ENCODE results near the gene SNX12. TPM values are rescaled to one million over a fixed set of nuclear protein-coding genes. Genes with fewer than 3 reads are reported as not detected.
"Not testable (repeated sequence)": the region's sequence is repeated elsewhere in the genome, so short reads cannot be mapped to it uniquely, and the experiment has no call there.

The SNX12 gene
- total RNA-seq, 4 donors from 2014 or later, result 41.6 to 52.2 (median 43.1) TPM

DNA sequence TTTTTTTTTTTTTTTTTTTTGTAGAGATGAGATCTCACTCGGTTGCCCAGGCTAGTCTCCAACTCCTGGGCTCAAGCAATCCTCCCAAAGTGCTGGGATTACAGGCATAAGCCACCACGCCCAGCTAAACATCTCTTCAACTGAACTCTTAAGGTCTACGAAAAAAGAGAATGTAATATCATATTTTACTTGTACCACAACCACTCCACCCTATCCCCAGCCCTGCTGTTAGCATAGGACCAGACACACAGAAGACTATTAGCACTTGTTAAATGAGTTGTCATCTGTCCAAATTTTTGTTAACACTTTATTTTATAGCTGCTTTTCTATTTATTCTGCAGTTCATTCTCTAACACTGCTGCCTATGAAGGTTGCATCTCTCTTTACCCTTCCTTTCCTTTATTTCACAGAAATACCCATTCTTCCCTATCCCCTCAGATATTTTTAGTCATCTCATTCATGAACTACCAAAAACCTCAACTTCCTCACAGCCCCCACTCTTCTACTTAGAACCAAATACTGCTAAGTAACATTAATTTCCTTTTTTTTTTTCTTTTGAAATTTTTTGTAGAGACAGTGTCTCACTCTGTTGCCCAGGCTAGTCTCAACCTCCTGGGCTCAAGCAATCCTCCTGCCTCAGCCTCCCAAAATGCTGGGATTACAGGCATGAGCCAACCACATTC lies 10.1 kb downstream of the SNX12 start:
- H3K36me3 ChIP-seq, result peaks cover 0 to 24% (median 0%) of the 10 kb centered on the region in 3 donors
- TF ChIP-seq POLR2A (IDR thresholded peaks at IDR 0.05), result no peak
- TF ChIP-seq, protein P1, sequence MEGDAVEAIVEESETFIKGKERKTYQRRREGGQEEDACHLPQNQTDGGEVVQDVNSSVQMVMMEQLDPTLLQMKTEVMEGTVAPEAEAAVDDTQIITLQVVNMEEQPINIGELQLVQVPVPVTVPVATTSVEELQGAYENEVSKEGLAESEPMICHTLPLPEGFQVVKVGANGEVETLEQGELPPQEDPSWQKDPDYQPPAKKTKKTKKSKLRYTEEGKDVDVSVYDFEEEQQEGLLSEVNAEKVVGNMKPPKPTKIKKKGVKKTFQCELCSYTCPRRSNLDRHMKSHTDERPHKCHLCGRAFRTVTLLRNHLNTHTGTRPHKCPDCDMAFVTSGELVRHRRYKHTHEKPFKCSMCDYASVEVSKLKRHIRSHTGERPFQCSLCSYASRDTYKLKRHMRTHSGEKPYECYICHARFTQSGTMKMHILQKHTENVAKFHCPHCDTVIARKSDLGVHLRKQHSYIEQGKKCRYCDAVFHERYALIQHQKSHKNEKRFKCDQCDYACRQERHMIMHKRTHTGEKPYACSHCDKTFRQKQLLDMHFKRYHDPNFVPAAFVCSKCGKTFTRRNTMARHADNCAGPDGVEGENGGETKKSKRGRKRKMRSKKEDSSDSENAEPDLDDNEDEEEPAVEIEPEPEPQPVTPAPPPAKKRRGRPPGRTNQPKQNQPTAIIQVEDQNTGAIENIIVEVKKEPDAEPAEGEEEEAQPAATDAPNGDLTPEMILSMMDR (IDR thresholded peaks at IDR 0.05), result no peak
- no peak for TF ChIP-seq EP300 (IDR thresholded peaks at IDR 0.05)
- H3K27ac ChIP-seq, result no peak overlapping the region
- H3K4me3 ChIP-seq, result no peak overlapping the region
- H3K27me3 ChIP-seq, result peaks cover 0 to 8% of the 10 kb centered on the region in 2 donors
- WGBS, 2 donors, result 64 to 88% methylated on average over 3 of the region's 3 CpGs
- H3K4me1 ChIP-seq, result peaks cover 0 to 6% (median 3%) of the 10 kb centered on the region in 4 donors
- no peaks in the 10 kb centered on the region for H3K9me3 ChIP-seq
- DNase-seq (ENCODE audit: low spot score in 2 of 2), result no peak

DNA sequence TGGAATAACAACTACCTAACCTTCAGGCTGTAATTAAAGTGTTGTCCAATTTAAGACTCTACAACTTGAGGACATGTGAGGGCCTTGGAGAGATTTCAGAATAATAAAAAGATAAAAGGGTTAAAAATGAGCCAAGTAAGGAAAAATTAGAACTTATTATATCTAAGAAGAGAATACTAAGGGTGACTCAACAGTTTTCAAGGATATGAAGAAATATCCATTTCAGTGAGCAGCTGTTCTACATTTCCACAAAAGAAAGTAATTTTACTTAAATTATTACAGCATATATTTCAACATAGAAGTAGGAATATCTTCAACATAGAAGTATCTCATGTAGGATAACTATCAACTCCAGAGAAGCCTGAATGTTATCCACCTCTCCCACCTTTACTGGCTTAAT lies 11.3 kb downstream of the SNX12 start:
- Histone ChIP-seq H3K4me1 (peaks cover 0 to 6% (median 3%) of the 10 kb centered on the region in 4 donors), H3K4me3 (no peak overlapping the region), H3K27ac (no peak overlapping the region), H3K9me3 (no peaks in the 10 kb centered on the region), H3K36me3 (peaks cover 0 to 22% (median 0%) of the 10 kb centered on the region in 3 donors), H3K27me3 (peaks cover 0 to 8% of the 10 kb centered on the region in 2 donors)
- TF ChIP-seq POLR2A (IDR thresholded peaks at IDR 0.05), result no peak
- DNase-seq (ENCODE audit: low spot score in 2 of 2), result no peak

DNA sequence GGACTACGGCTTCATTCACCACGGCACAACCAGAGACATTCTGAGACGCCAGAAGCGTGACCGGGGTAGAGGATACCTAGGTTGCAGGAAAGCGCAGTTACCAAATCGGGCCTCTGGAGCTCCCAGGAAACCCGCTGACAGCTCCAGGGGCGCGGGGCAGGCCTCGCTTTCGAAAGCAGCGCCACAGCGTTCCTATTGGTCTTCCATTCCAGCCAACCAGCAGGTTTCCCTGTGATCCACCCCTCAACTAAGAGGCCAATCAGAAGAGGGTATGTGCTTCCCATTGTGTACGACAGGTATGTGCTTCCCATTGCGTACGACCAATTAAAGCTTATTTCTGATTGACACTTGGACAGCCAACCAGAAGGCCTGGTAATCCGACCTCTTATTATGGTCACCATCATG lies 14.9 kb downstream of the SNX12 start:
- TF ChIP-seq EP300 (IDR thresholded peaks at IDR 0.05), result no peak
- TF ChIP-seq, protein P1 (IDR thresholded peaks at IDR 0.05), result no peak
- TF ChIP-seq POLR2A (IDR thresholded peaks at IDR 0.05), result no peak
- Histone ChIP-seq H3K4me1 (no peaks in the 10 kb centered on the region), H3K36me3 (no peaks in the 10 kb centered on the region), H3K4me3 (no peak overlapping the region), H3K9me3 (no peaks in the 10 kb centered on the region), H3K27ac (no peak overlapping the region), H3K27me3 (no peaks in the 10 kb centered on the region)
- WGBS, 2 donors, result 54 to 64% methylated on average over 11 to 18 of the region's 18 CpGs
- no peak for DNase-seq (ENCODE audit: low spot score in 2 of 2)

DNA sequence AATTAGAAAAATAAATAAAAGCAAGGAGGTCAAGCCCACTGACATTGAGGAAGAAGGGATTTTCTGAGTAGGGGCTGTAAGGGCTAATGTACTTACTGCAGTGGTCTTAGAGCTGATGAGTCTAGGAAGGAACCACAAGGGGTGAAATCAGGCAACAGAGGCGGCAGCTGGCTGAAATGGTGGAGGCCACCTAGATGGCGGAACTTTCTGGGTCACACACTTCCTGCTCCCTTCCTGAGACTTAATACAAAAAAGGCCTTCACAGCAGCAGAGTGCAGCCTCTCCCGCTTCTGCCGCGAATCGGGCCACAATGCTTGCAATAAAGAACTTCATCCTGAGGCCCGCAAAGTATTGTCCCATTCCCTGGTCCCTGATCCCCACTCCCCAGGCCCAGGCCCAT lies 15.4 kb downstream of the SNX12 start:
- Histone ChIP-seq H3K4me1 (no peaks in the 10 kb centered on the region), H3K36me3 (no peaks in the 10 kb centered on the region), H3K4me3 (no peak overlapping the region), H3K9me3 (no peaks in the 10 kb centered on the region), H3K27me3 (no peaks in the 10 kb centered on the region), H3K27ac (no peak overlapping the region)
- no peak for TF ChIP-seq EP300 (IDR thresholded peaks at IDR 0.05)
- TF ChIP-seq POLR2A (IDR thresholded peaks at IDR 0.05), result no peak
- TF ChIP-seq, protein P1 (IDR thresholded peaks at IDR 0.05), result no peak
- no peak for DNase-seq (ENCODE audit: low spot score in 2 of 2)
- WGBS, 2 donors, result 51 to 73% methylated on average over 2 to 7 of the region's 7 CpGs

DNA sequence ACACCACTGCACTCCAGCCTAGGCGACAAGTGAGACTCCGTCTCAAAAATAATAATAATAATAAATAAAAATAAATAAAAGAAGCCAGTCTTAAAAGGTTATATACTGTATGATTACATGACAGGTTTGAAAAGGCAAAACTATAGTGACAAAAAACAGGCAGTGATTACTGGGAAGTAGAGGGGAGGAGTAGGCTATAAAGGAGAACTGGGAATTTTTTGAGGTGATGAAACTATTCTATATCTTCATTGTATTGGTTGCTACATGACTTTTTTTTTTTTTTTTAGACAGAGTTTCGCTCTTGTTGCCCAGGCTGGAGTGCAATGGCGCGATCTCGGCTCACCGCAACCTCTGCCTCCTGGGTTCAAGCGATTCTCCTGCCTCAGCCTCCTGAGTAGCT lies 20.2 kb downstream of the SNX12 start:
- not testable (repeated sequence) for DNase-seq (ENCODE audit: low spot score in 2 of 2); H3K9me3 ChIP-seq; H3K4me1 ChIP-seq; H3K4me3 ChIP-seq; H3K27ac ChIP-seq; H3K27me3 ChIP-seq; H3K36me3 ChIP-seq
- WGBS, 2 donors, result 90 to 91% methylated on average over 8 of the region's 8 CpGs

DNA sequence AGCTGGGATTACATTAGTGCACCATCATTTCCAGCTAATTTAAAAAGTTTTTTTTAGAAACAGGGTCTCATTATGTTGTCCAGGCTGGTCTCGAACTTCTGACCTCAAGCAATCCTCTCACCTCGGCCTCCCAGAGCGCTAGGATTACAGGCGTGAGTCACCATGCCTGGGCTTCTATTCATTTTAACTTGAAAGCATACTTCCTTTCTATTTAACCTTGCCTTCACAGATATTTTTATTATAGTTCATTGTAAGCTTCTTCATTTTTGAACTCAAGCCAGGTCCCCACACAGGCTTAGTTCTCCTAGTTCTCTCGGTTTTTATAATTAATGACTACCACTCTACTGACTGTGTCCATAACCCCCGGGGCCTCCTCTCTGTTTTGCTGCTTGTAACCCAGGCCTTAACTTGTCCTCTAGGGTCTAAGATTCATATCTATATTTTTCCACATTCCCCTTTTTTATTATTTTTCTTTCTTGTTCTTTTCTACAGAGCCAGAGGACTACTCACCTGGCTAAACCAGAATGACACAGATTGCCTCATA lies 50.7 kb downstream of the SNX12 start:
- DNase-seq (ENCODE audit: low spot score in 2 of 2), result no peak
- H3K9me3 ChIP-seq, result no peaks in the 10 kb centered on the region
- no peaks in the 10 kb centered on the region for H3K4me1 ChIP-seq
- 43 to 55% methylated on average over 6 of the region's 6 CpGs for WGBS, 2 donors
- H3K4me3 ChIP-seq, result no peak overlapping the region
- no peaks in the 10 kb centered on the region for H3K36me3 ChIP-seq
- H3K27me3 ChIP-seq, result no peaks in the 10 kb centered on the region
- no peak overlapping the region for H3K27ac ChIP-seq
- TF ChIP-seq EP300 (IDR thresholded peaks at IDR 0.05), result no peak
- TF ChIP-seq, protein P1 (IDR thresholded peaks at IDR 0.05), result no peak

Small RNA genes within 50 kb of the gene (small RNA-seq; reads per million reads assigned to genes)
- gene CXorf65 (not detected), gene RNU1-56P (not detected)

Other genes starting within 250 kb of the SNX12 start
- gene TEX11, start 159.6 kb downstream of the SNX12 start, total RNA-seq, result not detected
- under 1 TPM in 1 of 4 donors, not detected in 3; 0.21 TPM for gene SLC7A3, start 137.2 kb downstream of the SNX12 start, total RNA-seq
- gene FOXO4, start 27.5 kb upstream of the SNX12 start, total RNA-seq, result 10 to 100 TPM; 18.9 to 35.4 (median 30.5) TPM
- not detected for gene CXorf65, start 38.4 kb upstream of the SNX12 start, total RNA-seq
- 10 to 100 TPM in 1 of 4 donors, 1 to 10 TPM in 3; 4.6 to 12.2 (median 5.5) TPM for gene IL2RG, start 43.2 kb upstream of the SNX12 start, total RNA-seq
- gene MED12, start 50.3 kb upstream of the SNX12 start, total RNA-seq, result 10 to 100 TPM; 30.8 to 65.8 (median 48.3) TPM
- 10 to 100 TPM; 10.4 to 19.2 (median 10.8) TPM for gene NLGN3, start 76.5 kb upstream of the SNX12 start, total RNA-seq
- gene GJB1, start 154.9 kb upstream of the SNX12 start, total RNA-seq, result 10 to 100 TPM in 3 of 4 donors, 1 to 10 TPM in 1; 5.1 to 22.5 (median 16.3) TPM
- gene ZMYM3, start 185.8 kb upstream of the SNX12 start, total RNA-seq, result 10 to 100 TPM; 13.2 to 21.0 (median 17.4) TPM
- 100 to 1,000 TPM; 180 to 247 (median 218) TPM for gene NONO, start 215.3 kb upstream of the SNX12 start, total RNA-seq
- 10 to 100 TPM in 2 of 4 donors, 1 to 10 TPM in 1, under 1 TPM in 1; 0.66 to 20.1 (median 6.2) TPM for gene ITGB1BP2, start 233.4 kb upstream of the SNX12 start, total RNA-seq

Measured in tibial nerve (tissue), 4 donors.